GM11168 (cell line): ENCODE results near the gene FREY1.

Experiments
- in situ Hi-C: fragments of 300-500 bp; cut with MboI; formaldehyde crosslinking; loops from one replicate; pipeline ENCODE4 v1.12.0; 2022; ENCODE audit warnings: low sequenced_read_pairs; ENCODE audit not compliant: unreplicated experiment

Gene FREY1, protein sequence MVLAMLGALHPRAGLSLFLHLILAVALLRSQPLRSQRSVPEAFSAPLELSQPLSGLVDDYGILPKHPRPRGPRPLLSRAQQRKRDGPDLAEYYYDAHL

GRCh38 chr11:45906965-45907611 lies at the start of gene FREY1:
FREY1 (minus strand) TSS chr11:45907271; CDS start chr11:45907245, 26 bp downstream.
- in situ Hi-C loops = no loop called here

GRCh38 chr11:45949992-45950407 lies 42.9 kb upstream of the FREY1 start:
- in situ Hi-C loops = no loop called here

GRCh38 chr11:45948356-45948755 lies 41.3 kb upstream of the FREY1 start:
- in situ Hi-C loops = no loop called here

- in situ Hi-C loops = no loop called here
Measured at GRCh38 chr11:45947885-45948284, 40.8 kb upstream of the FREY1 start.

DNA sequence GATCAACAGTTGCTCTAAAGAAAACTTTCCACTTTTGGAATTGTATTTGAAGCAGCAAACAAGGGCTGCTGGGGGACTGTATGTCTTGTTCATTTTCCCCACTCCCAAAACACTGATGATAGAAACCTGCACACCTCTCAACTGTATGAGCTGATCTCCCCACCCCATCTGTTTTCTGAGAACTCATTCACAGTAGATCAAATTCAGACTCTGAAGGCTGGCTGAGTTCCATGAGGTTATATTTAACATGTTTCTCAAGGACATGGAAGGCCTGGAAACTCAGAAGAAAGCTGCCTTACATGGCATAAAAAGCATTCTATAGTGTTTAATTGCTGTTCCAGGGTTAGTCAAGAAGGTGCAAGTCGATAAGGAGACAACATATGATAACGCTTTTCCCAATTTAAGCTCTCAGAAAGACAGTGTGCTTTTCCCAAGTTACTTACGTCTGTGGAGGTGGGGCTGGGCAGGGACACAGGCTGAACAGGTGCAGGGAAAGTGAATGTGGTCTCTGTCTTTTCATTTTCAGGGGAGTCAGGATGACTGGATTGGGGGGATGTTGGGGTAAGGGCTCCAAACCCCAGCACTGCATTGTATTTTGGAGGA lies 38.4 kb upstream of the FREY1 start:
- in situ Hi-C loops = no loop called here

GRCh38 chr11:45942381-45942780 lies 35.3 kb upstream of the FREY1 start:
- in situ Hi-C loops = no loop called here

DNA sequence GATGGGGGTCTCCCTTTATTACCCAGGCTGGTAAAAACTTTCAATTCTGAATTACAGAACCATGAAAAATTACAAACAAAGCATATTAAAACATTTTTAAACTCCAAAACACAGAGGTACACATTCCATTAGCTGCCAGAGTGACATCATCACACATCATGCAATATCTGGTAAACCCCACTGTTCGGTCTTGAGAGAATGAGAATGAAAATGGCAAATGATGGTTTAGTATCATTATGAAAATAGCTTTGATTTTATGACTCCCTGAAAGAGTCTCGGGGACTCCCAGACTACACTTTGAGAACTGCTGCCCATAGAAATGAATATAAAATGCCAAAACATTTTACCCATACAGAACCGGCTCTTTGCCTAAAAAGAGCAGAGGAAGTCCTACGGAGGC lies 34.2 kb upstream of the FREY1 start:
- in situ Hi-C loops = no loop called here

DNA sequence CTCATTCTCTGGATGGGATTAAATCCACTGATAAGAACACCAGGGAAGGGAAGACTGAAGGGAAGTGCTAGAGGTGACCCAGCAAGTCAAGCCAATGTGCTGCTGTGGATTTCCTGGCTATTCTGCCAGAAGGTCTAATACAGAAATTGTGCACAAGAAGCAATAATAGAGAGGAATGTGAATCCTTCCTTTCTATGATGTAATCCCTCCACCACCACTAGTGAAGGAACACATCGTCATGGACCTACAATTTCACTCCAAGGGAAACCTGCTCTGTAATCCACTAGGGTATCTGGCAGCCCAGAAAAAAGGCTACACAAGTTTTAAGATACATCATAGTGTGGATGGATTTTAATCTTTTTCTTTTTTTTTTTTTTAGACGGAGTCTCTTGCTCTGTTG lies 32.8 kb upstream of the FREY1 start:
- in situ Hi-C loops = no loop called here

- in situ Hi-C loops = no loop called here
Measured at GRCh38 chr11:45937916-45938315, 30.8 kb upstream of the FREY1 start.

DNA sequence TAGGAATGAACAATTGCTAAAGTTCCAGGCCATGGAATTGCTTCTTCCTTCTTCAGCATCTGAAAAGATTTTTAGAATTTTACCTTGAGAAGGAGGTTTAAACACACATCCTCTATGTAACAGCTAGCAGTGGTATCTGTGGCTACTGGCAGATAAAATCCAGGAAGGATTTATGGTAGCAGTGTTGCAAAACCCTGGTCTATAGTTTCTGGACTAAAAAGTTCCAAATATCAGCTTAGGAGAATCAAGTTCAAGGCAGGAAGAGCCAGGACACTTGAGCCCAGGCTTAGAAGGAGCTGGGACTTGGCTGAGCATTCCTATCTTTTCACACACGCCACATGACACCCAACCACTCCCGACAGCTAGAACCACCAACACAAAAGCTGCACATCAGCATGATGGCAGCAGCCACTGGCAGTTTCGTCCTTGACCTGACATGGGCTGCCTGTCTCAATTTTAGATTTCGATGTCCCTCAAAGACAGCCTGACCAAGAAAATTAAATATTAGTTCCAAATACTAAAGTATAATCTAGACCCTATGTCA lies 29.5 kb upstream of the FREY1 start:
- in situ Hi-C loops = no loop called here

GRCh38 chr11:45935349-45936064 lies 28.4 kb upstream of the FREY1 start:
- in situ Hi-C loops = no loop called here

GRCh38 chr11:45934580-45935318 lies 27.7 kb upstream of the FREY1 start:
- in situ Hi-C loops = no loop called here

- in situ Hi-C loops = no loop called here
Measured at GRCh38 chr11:45933846-45934579, 26.9 kb upstream of the FREY1 start.

GRCh38 chr11:45933131-45933831 lies 26.2 kb upstream of the FREY1 start:
- in situ Hi-C loops = no loop called here

- in situ Hi-C loops = no loop called here
Measured at GRCh38 chr11:45932217-45932616, 25.1 kb upstream of the FREY1 start.

DNA sequence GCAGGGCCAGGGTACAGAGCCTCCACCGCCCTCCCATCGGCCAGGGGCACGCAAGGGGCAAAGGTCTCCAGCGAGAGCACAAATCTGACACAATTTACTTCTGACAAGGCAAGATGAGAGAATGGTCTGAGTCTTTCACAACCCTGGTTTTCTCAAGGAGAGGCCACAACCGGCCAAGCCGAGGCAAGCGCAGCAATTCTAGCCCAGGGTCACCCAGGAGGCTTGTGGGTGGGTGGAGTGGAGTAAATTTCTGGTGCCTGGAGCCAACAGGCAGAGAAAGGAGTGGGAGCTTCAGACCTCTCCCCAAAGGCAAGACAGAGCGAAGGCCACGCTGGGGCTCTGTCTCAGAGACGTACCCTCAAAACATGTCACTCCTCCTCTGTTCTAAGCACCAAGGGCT lies 24.7 kb upstream of the FREY1 start:
- in situ Hi-C loops = no loop called here

GRCh38 chr11:45930951-45931570 lies 24.0 kb upstream of the FREY1 start:
- in situ Hi-C loops = no loop called here

GRCh38 chr11:45930031-45930794 lies 23.1 kb upstream of the FREY1 start:
- in situ Hi-C loops = no loop called here
